ENCODE measurements around the gene HGS.

DNA sequence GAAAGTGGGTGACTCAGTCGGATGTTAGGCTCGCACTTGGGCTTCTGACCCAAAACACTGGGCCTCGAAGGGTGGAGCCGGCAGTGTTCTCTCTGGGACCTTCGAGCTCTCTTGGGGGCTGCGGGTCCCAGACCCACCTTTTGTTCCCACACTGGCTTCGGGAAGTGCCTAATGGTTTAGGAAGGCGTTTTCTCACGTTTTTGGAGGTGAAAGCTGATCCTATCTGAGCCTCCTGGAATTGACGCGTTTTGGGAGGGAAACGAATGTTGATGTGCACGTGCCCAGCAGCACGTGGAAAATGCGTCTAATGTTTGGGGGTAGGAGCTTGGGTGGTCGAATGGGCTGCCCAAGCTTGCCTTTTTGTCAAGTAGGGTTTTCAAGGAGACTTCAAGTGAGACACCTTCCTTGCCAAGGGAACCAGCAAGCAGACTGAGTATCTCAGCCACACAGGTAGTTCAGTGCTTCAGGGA lies 666 bp downstream of the HGS start:
- TF ChIP-seq FOXM1 (IDR thresholded peaks at IDR 0.05; ENCODE audit: borderline replicate concordance): no peak
- peak; percentile 99 for TF ChIP-seq L3MBTL2 (conservative IDR thresholded peaks at IDR 0.05)
- TF ChIP-seq SUZ12 (IDR thresholded peaks at IDR 0.05): no peak
- no peak for TF ChIP-seq SP1 (IDR thresholded peaks at IDR 0.05)
- TF ChIP-seq HDGF (IDR thresholded peaks at IDR 0.05; ENCODE audit: borderline replicate concordance): no peak
- TF ChIP-seq FOXK2 (IDR thresholded peaks at IDR 0.05): no peak
- no peak for TF ChIP-seq CTBP1 (IDR thresholded peaks at IDR 0.05; ENCODE audit: borderline replicate concordance)
- no peak for TF ChIP-seq FOXA1 (IDR thresholded peaks at IDR 0.05)
- TF ChIP-seq ZNF384 (IDR thresholded peaks at IDR 0.05): no peak
- no peak for TF ChIP-seq TARDBP (IDR thresholded peaks at IDR 0.05)
- TF ChIP-seq ARNT (IDR thresholded peaks at IDR 0.05): no peak
